SK-N-SH treated with all-trans-retinoic acid at 6 μM for 48 hours (cell line): ENCODE measurements around the gene AGO1.

Experiments
- ARNTL ChIP-seq: fragments of 450-650 bp; formaldehyde crosslinking; IDR thresholded peaks from 2 replicates; pipeline ENCODE4 v1.5.0; 2020; ENCODE audit warnings: low read depth, mild to moderate bottlenecking, moderate library complexity, borderline replicate concordance
- CSDC2 ChIP-seq: fragments of 250-450 bp; sonication (Bioruptor Pico); IDR thresholded peaks from 2 replicates; pipeline ENCODE4 v1.5.0; 2020; ENCODE audit warnings: mild to moderate bottlenecking, moderate library complexity
- ESRRG ChIP-seq: fragments of 250-450 bp; sonication (Bioruptor Pico); IDR thresholded peaks from 2 replicates; pipeline ENCODE4 v1.6.1; 2021; ENCODE audit warnings: mild to moderate bottlenecking
- OSR1 ChIP-seq: fragments of 250-450 bp; sonication (Bioruptor Pico); IDR thresholded peaks from 2 replicates; pipeline ENCODE4 v1.8.0; 2022; ENCODE audit warnings: moderate library complexity, mild to moderate bottlenecking, inconsistent platforms
- PPARA ChIP-seq: fragments of 250-450 bp; sonication (Bioruptor Pico); IDR thresholded peaks from 2 replicates; pipeline ENCODE4 v1.5.0; 2020; ENCODE audit warnings: mild to moderate bottlenecking, borderline replicate concordance
- ZFP3 ChIP-seq: fragments of 250-450 bp; sonication (Bioruptor Pico); IDR thresholded peaks from 2 replicates; pipeline ENCODE4 v1.5.0; 2020; ENCODE audit warnings: mild to moderate bottlenecking, moderate library complexity
- ZFP30 ChIP-seq: fragments of 450-650 bp; formaldehyde crosslinking; IDR thresholded peaks from 2 replicates; pipeline ENCODE4 v1.5.0; 2022; ENCODE audit warnings: mild to moderate bottlenecking, moderate library complexity
- ZNF565 ChIP-seq: fragments of 450-650 bp; formaldehyde crosslinking; conservative IDR thresholded peaks from 2 replicates; pipeline ENCODE4 v1.5.0; 2020; ENCODE audit warnings: low read depth, mild to moderate bottlenecking, moderate library complexity
- ZNF70 ChIP-seq: fragments of 450-650 bp; formaldehyde crosslinking; IDR thresholded peaks from 2 replicates; pipeline ENCODE4 v1.5.0; 2020; ENCODE audit warnings: mild to moderate bottlenecking, moderate library complexity
- TF ChIP-seq, protein P1 (sequence below): fragments of 250-450 bp; sonication (Bioruptor Pico); IDR thresholded peaks from 2 replicates; pipeline ENCODE4 v1.5.0; 2020; ENCODE audit warnings: mild to moderate bottlenecking, moderate library complexity
- TF ChIP-seq, protein P2 (sequence below): fragments of 250-450 bp; sonication (Bioruptor Pico); IDR thresholded peaks from 2 replicates; pipeline ENCODE4 v1.5.1; 2020; ENCODE audit warnings: low read depth, mild to moderate bottlenecking, moderate library complexity
- TF ChIP-seq, protein P3 (sequence below): fragments of 250-450 bp; sonication (Bioruptor Pico); IDR thresholded peaks from 2 replicates; pipeline ENCODE4 v1.8.0; 2021; ENCODE audit warnings: low read depth, mild to moderate bottlenecking, moderate library complexity, borderline replicate concordance
- TF ChIP-seq, protein P4 (sequence below): fragments of 250-450 bp; sonication (Bioruptor Pico); IDR thresholded peaks from 2 replicates; pipeline ENCODE4 v1.8.0; 2020; ENCODE audit warnings: mild to moderate bottlenecking, moderate library complexity, borderline replicate concordance

DNA sequence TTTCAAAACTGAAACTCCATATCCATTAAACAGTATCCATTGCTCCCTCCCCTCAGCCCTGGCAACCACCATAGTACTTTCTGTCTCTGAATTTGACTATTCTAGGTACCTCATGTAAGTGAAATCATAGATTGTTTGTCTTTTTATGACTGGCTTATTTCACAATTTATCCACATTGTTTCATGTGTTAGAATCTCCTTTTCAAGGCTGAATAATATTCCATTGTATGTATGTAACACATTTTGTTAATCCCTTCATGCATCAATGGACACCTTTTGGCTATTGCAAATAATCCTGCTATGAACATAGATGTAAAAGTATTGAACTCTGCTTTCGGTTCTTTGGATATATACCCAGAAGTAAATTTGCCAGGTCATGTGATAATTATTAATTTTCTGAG is 85.4 kb downstream of the AGO1 start:
- no peak for TF ChIP-seq ZFP3 (CRISPR knock-in tag)
- TF ChIP-seq, protein P1, sequence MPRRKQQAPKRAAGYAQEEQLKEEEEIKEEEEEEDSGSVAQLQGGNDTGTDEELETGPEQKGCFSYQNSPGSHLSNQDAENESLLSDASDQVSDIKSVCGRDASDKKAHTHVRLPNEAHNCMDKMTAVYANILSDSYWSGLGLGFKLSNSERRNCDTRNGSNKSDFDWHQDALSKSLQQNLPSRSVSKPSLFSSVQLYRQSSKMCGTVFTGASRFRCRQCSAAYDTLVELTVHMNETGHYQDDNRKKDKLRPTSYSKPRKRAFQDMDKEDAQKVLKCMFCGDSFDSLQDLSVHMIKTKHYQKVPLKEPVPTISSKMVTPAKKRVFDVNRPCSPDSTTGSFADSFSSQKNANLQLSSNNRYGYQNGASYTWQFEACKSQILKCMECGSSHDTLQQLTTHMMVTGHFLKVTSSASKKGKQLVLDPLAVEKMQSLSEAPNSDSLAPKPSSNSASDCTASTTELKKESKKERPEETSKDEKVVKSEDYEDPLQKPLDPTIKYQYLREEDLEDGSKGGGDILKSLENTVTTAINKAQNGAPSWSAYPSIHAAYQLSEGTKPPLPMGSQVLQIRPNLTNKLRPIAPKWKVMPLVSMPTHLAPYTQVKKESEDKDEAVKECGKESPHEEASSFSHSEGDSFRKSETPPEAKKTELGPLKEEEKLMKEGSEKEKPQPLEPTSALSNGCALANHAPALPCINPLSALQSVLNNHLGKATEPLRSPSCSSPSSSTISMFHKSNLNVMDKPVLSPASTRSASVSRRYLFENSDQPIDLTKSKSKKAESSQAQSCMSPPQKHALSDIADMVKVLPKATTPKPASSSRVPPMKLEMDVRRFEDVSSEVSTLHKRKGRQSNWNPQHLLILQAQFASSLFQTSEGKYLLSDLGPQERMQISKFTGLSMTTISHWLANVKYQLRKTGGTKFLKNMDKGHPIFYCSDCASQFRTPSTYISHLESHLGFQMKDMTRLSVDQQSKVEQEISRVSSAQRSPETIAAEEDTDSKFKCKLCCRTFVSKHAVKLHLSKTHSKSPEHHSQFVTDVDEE (CRISPR knock-in tag), result no peak
- TF ChIP-seq ZFP30, result no peak
- no peak for TF ChIP-seq ZNF70
- TF ChIP-seq, protein P2, sequence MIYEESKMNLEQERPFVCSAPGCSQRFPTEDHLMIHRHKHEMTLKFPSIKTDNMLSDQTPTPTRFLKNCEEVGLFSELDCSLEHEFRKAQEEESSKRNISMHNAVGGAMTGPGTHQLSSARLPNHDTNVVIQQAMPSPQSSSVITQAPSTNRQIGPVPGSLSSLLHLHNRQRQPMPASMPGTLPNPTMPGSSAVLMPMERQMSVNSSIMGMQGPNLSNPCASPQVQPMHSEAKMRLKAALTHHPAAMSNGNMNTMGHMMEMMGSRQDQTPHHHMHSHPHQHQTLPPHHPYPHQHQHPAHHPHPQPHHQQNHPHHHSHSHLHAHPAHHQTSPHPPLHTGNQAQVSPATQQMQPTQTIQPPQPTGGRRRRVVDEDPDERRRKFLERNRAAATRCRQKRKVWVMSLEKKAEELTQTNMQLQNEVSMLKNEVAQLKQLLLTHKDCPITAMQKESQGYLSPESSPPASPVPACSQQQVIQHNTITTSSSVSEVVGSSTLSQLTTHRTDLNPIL (CRISPR knock-in tag), result no peak
- TF ChIP-seq ARNTL (CRISPR knock-in tag), result no peak
- TF ChIP-seq, protein P3, sequence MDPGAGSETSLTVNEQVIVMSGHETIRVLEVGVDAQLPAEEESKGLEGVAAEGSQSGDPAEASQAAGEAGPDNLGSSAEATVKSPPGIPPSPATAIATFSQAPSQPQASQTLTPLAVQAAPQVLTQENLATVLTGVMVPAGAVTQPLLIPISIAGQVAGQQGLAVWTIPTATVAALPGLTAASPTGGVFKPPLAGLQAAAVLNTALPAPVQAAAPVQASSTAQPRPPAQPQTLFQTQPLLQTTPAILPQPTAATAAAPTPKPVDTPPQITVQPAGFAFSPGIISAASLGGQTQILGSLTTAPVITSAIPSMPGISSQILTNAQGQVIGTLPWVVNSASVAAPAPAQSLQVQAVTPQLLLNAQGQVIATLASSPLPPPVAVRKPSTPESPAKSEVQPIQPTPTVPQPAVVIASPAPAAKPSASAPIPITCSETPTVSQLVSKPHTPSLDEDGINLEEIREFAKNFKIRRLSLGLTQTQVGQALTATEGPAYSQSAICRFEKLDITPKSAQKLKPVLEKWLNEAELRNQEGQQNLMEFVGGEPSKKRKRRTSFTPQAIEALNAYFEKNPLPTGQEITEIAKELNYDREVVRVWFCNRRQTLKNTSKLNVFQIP (CRISPR knock-in tag), result no peak
- TF ChIP-seq PPARA, result no peak
- TF ChIP-seq, protein P4, sequence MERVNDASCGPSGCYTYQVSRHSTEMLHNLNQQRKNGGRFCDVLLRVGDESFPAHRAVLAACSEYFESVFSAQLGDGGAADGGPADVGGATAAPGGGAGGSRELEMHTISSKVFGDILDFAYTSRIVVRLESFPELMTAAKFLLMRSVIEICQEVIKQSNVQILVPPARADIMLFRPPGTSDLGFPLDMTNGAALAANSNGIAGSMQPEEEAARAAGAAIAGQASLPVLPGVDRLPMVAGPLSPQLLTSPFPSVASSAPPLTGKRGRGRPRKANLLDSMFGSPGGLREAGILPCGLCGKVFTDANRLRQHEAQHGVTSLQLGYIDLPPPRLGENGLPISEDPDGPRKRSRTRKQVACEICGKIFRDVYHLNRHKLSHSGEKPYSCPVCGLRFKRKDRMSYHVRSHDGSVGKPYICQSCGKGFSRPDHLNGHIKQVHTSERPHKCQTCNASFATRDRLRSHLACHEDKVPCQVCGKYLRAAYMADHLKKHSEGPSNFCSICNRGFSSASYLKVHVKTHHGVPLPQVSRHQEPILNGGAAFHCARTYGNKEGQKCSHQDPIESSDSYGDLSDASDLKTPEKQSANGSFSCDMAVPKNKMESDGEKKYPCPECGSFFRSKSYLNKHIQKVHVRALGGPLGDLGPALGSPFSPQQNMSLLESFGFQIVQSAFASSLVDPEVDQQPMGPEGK (CRISPR knock-in tag), result no peak
- TF ChIP-seq CSDC2, result no peak
- TF ChIP-seq OSR1, result no peak
- TF ChIP-seq ZNF565, result no peak
- no peak for TF ChIP-seq ESRRG
